HG03175 (cell line): Measurements from ENCODE around the gene KIF1B.

Source experiments
- ATAC-seq: cut with Tn5 transposase; IDR thresholded peaks from one replicate; pipeline ENCODE4 v1.9.1; 2021; ENCODE audit warnings: mild to moderate bottlenecking, moderate library complexity; ENCODE audit not compliant: unreplicated experiment

KIF1B gene

GRCh38 chr1:10272274-10272673 lies 61.9 kb downstream of the KIF1B start:
- ATAC-seq: no peak

GRCh38 chr1:10278880-10279279 lies 68.5 kb downstream of the KIF1B start:
- no peak for ATAC-seq

GRCh38 chr1:10280439-10281350 lies 70.3 kb downstream of the KIF1B start:
- ATAC-seq: no peak

- peak; percentile 55 for ATAC-seq
These were observed 73.1 kb downstream of the KIF1B start for GRCh38 chr1:10283318-10283984.

- no peak for ATAC-seq
These were observed 75.9 kb downstream of the KIF1B start for GRCh38 chr1:10286244-10286643.

GRCh38 chr1:10287023-10287645 lies 76.8 kb downstream of the KIF1B start:
- no peak for ATAC-seq

- ATAC-seq: no peak
These were observed 77.8 kb downstream of the KIF1B start for GRCh38 chr1:10288029-10288615.

- ATAC-seq: no peak
These were observed 81.3 kb downstream of the KIF1B start for GRCh38 chr1:10291705-10292104.

- no peak for ATAC-seq
These were observed 81.8 kb downstream of the KIF1B start for GRCh38 chr1:10292188-10292587.

- no peak for ATAC-seq
These were observed 85.2 kb downstream of the KIF1B start for GRCh38 chr1:10295481-10296085.

GRCh38 chr1:10299151-10299550 lies 88.8 kb downstream of the KIF1B start:
- no peak for ATAC-seq

GRCh38 chr1:10302416-10302815 lies 92.0 kb downstream of the KIF1B start:
- no peak for ATAC-seq

GRCh38 chr1:10304295-10304694 lies 93.9 kb downstream of the KIF1B start:
- peak; percentile 63 for ATAC-seq

GRCh38 chr1:10306435-10306834 lies 96.1 kb downstream of the KIF1B start:
- no peak for ATAC-seq

- no peak for ATAC-seq
These were observed 97.6 kb downstream of the KIF1B start for GRCh38 chr1:10308001-10308400.

GRCh38 chr1:10309243-10310011 lies 99.1 kb downstream of the KIF1B start:
- ATAC-seq: no peak

GRCh38 chr1:10316752-10317151 lies 106.4 kb downstream of the KIF1B start:
- no peak for ATAC-seq

GRCh38 chr1:10319750-10320149 lies 109.4 kb downstream of the KIF1B start:
- no peak for ATAC-seq

GRCh38 chr1:10320336-10320735 lies 110.0 kb downstream of the KIF1B start:
- ATAC-seq: no peak

- no peak for ATAC-seq
These were observed 112.5 kb downstream of the KIF1B start for GRCh38 chr1:10322821-10323220.
